ENCODE measurements around the gene ANKS3. TPM values are rescaled to one million over a fixed set of nuclear protein-coding genes. Genes with fewer than 3 reads are reported as not detected.

The ANKS3 gene
- total and polyA plus RNA-seq, 10 of the 15 experiments (the other 5 are each of a cell fraction or from before 2014, with no cell fraction given): 0.29 to 14.2 (median 8.5) TPM

DNA sequence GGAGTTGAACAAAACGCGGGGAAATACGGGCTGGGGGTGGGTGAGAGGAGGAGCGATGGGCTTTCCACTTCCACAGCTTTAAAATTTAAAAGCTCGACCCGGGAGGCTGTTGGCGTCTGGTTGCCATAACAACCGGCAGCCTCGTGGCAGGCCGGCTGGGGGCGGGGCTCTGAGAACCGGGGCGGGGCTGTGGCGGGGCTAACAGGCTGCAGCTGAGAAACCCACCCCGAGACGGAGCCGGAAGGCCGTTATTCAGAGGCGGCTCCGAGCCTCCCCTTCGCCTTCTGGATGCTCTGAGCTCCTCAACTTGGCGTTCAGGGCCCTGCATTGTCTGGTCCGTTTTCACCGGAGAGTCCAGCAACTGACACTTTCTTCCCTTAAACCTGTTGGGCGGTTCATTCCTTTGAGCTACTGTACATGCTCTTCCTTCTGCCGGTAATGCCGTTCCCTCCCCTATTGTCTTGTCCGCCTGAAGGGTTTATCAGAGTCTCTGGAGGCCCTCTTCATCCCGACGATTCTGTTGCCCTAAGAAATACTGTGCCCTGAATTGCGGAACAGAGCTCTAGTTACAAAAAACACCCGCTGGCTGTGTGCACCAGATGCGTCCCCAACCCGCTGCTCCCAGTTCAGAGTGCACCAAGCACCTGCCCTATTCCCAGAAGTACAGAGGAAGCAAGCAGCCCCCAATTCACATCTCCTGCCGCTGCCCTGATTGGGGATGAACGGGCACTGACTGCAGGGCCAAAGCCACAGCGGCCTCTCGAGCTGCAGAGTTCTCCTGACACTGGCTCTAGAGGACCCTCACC lies 862 bp upstream of the ANKS3 start (continued):
- TF ChIP-seq BMI1 (IDR thresholded peaks at IDR 0.05; ENCODE audit: borderline replicate concordance): peak; percentile 97
- no peak for TF ChIP-seq IKZF1 (conservative IDR thresholded peaks at IDR 0.05)
- TF ChIP-seq POU2F2 (IDR thresholded peaks at IDR 0.05; ENCODE audit: borderline replicate concordance, low read depth, low read length): peak; percentile 48; the same call in 1 of the 3 replicates
- TF ChIP-seq RUNX3 (IDR thresholded peaks at IDR 0.05; ENCODE audit: low read length): no peak
- TF ChIP-seq, protein P1, sequence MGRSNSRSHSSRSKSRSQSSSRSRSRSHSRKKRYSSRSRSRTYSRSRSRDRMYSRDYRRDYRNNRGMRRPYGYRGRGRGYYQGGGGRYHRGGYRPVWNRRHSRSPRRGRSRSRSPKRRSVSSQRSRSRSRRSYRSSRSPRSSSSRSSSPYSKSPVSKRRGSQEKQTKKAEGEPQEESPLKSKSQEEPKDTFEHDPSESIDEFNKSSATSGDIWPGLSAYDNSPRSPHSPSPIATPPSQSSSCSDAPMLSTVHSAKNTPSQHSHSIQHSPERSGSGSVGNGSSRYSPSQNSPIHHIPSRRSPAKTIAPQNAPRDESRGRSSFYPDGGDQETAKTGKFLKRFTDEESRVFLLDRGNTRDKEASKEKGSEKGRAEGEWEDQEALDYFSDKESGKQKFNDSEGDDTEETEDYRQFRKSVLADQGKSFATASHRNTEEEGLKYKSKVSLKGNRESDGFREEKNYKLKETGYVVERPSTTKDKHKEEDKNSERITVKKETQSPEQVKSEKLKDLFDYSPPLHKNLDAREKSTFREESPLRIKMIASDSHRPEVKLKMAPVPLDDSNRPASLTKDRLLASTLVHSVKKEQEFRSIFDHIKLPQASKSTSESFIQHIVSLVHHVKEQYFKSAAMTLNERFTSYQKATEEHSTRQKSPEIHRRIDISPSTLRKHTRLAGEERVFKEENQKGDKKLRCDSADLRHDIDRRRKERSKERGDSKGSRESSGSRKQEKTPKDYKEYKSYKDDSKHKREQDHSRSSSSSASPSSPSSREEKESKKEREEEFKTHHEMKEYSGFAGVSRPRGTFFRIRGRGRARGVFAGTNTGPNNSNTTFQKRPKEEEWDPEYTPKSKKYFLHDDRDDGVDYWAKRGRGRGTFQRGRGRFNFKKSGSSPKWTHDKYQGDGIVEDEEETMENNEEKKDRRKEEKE (IDR thresholded peaks at IDR 0.05): no peak
- no peak for TF ChIP-seq RFX5 (IDR thresholded peaks at IDR 0.05; ENCODE audit: low read depth, low read length)
- TF ChIP-seq SMAD5 (IDR thresholded peaks at IDR 0.05; ENCODE audit: low read depth): no peak
- no peak for TF ChIP-seq KLF5 (IDR thresholded peaks at IDR 0.05; ENCODE audit: partially characterized antibody)
- TF ChIP-seq NR2C1 (IDR thresholded peaks at IDR 0.05): no peak
- peak; percentile 83 for TF ChIP-seq POLR2A (IDR thresholded peaks at IDR 0.05; ENCODE audit: low read depth, low read length)
- no peak for TF ChIP-seq NFYB (IDR thresholded peaks at IDR 0.05; ENCODE audit: insufficient read depth, low read depth, low read length)
- no peak for TF ChIP-seq BHLHE40 (IDR thresholded peaks at IDR 0.05; ENCODE audit: borderline replicate concordance in 1 of 2, low read depth in 2 of 2, low read length in 1 of 2)
